Sigmoid colon (tissue), 4 donors: ENCODE measurements around the gene MACF1.

Source experiments
- EP300 ChIP-seq, 4 donors: sonication (generic); formaldehyde crosslinking; IDR thresholded peaks; one replicate each; pipeline ENCODE4 v1.6.1; 2017; ENCODE audit warnings: antibody characterized with exemption in 4 of 4
- POLR2A ChIP-seq, 2 donors: fragments of 450-650 bp; IDR thresholded peaks; one replicate each; pipeline ENCODE4 v1.6.1; 2016; ENCODE audit warnings: antibody characterized with exemption in 2 of 2, mild to moderate bottlenecking in 2 of 2, moderate library complexity in 2 of 2
- POLR2AphosphoS5 ChIP-seq, 4 donors: sonication (generic); formaldehyde crosslinking; IDR thresholded peaks; one replicate each; pipeline ENCODE4 v1.6.1; 2017; ENCODE audit warnings: antibody characterized with exemption in 4 of 4
- TF ChIP-seq, protein P1 (sequence below), 4 experiments: fragments of 450-650 bp in 3 of 4; fragments of 200-600 bp in 1 of 4; IDR thresholded peaks; one replicate each; pipeline ENCODE4 v1.5.1; 2016 to 2019; ENCODE audit warnings: antibody characterized with exemption in 4 of 4, mild to moderate bottlenecking in 3 of 4, moderate library complexity in 2 of 4

DNA sequence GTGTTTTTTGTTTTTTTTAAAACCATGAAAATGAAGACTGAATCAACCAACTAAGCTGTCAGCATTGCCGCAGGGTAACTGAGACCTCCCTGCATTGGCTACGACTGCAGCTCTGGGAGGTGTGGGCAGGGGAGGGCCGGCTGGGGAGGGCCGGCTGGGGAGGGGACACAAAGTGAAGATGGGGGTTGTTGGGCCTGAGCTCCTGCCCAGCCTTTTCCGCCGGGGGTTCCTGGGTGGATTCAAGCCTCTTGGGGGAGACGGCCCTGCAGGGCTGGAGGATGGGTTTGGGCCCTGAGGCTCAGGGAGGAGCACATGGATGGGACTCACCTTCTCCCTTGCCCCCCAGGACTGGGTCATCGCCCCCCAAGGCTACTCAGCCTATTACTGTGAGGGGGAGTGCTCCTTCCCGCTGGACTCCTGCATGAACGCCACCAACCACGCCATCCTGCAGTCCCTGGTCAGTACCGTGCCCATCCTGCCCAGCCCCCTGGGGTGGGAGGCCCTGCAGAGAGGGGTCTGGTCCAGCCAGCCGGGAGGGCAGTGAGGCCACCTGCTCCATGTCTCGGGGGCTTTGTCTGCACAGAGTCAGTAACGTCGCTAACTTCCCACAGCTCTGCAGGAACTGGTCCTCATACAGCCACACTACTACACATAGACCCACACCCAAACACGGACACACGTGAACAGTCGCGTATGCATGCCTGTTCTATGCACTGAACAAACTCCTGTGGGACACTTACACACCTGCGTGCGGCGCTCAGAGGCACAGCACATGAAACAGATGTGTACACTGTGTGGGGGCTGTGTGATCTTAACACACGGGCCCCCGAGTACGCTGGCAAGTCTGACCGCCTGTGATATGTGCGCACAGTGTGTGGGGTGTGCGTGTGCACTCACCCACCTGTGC lies 318.4 kb downstream of the MACF1 start:
- TF ChIP-seq, protein P1, sequence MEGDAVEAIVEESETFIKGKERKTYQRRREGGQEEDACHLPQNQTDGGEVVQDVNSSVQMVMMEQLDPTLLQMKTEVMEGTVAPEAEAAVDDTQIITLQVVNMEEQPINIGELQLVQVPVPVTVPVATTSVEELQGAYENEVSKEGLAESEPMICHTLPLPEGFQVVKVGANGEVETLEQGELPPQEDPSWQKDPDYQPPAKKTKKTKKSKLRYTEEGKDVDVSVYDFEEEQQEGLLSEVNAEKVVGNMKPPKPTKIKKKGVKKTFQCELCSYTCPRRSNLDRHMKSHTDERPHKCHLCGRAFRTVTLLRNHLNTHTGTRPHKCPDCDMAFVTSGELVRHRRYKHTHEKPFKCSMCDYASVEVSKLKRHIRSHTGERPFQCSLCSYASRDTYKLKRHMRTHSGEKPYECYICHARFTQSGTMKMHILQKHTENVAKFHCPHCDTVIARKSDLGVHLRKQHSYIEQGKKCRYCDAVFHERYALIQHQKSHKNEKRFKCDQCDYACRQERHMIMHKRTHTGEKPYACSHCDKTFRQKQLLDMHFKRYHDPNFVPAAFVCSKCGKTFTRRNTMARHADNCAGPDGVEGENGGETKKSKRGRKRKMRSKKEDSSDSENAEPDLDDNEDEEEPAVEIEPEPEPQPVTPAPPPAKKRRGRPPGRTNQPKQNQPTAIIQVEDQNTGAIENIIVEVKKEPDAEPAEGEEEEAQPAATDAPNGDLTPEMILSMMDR (IDR thresholded peaks at IDR 0.05): no peak
- TF ChIP-seq EP300 (IDR thresholded peaks at IDR 0.05) (no peak), POLR2A (IDR thresholded peaks at IDR 0.05) (no peak), POLR2AphosphoS5 (IDR thresholded peaks at IDR 0.05) (no peak)
